Midbrain (tissue), 1 donor: ENCODE measurements around the gene ECPAS.
"Not testable (repeated sequence)": the region's sequence is repeated elsewhere in the genome, so short reads cannot be mapped to it uniquely, and the experiment has no call there.

ENCODE experiments used
- DNase-seq: peaks from one replicate; lab custom pipeline; 2025; lab: John Stamatoyannopoulos, UW

The ECPAS gene

GRCh38 chr9:111411266-111411665 is 72.9 kb downstream of the ECPAS start:
- DNase-seq = no peak

- DNase-seq = no peak
These were observed 76.4 kb downstream of the ECPAS start for GRCh38 chr9:111407813-111408212.

- DNase-seq = no peak
These were observed 78.5 kb downstream of the ECPAS start for GRCh38 chr9:111405701-111406100.

GRCh38 chr9:111401486-111401885 is 82.7 kb downstream of the ECPAS start:
- DNase-seq = not testable (repeated sequence)

- DNase-seq = no peak
These were observed 83.7 kb downstream of the ECPAS start for GRCh38 chr9:111400564-111400898.

GRCh38 chr9:111399772-111400563 is 84.2 kb downstream of the ECPAS start:
- DNase-seq = no peak

GRCh38 chr9:111399211-111399739 is 84.9 kb downstream of the ECPAS start:
- DNase-seq = no peak

- DNase-seq = no peak
These were observed 90.2 kb downstream of the ECPAS start for GRCh38 chr9:111393971-111394370.

GRCh38 chr9:111389406-111389805 is 94.8 kb downstream of the ECPAS start:
- no peak for DNase-seq

GRCh38 chr9:111386386-111386785 is 97.8 kb downstream of the ECPAS start:
- DNase-seq = no peak

- DNase-seq = no peak
These were observed 103.2 kb downstream of the ECPAS start for GRCh38 chr9:111381006-111381405.

- no peak for DNase-seq
These were observed 108.2 kb downstream of the ECPAS start for GRCh38 chr9:111375817-111376564.

GRCh38 chr9:111375062-111375461 is 109.1 kb downstream of the ECPAS start:
- DNase-seq = no peak

GRCh38 chr9:111372297-111372696 is 111.9 kb downstream of the ECPAS start:
- DNase-seq = no peak

- no peak for DNase-seq
These were observed 117.2 kb downstream of the ECPAS start for GRCh38 chr9:111366978-111367377.

- no peak for DNase-seq
These were observed 121.7 kb downstream of the ECPAS start for GRCh38 chr9:111362526-111362925.

GRCh38 chr9:111360881-111361280 is 123.3 kb downstream of the ECPAS start:
- DNase-seq = no peak

- no peak for DNase-seq
These were observed 127.5 kb downstream of the ECPAS start for GRCh38 chr9:111356481-111357244.

- no peak for DNase-seq
These were observed 131.6 kb downstream of the ECPAS start for GRCh38 chr9:111352545-111352944.

GRCh38 chr9:111350556-111350955 is 133.6 kb downstream of the ECPAS start:
- no peak for DNase-seq

- DNase-seq = no peak
These were observed 134.4 kb downstream of the ECPAS start for GRCh38 chr9:111349766-111350165.

- no peak for DNase-seq
These were observed 135.3 kb downstream of the ECPAS start for GRCh38 chr9:111348821-111349271.
